Measurements from ENCODE around the gene CCNG2.

DNA sequence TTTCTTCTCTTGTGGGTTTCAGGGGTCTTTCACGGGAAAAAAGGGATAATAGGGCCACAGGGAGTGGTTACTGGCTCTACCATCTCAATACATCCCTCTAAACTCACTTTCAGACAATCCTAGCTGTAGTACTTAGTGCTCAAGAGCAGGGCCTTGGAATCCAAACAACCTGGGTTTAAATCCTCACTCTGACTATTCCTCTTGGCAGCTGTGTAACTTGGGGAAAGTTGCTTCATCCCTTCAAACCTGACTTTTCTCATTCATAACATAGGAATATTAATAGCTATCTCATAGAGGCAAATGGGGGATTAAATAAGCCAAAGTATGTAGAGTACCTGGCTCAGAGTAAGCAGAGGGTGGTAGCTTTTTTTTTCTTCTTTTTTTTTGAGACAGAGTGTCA, 32.4 kb downstream of the CCNG2 start:
- TF ChIP-seq EZH2phosphoT487 (conservative IDR thresholded peaks at IDR 0.05; ENCODE audit: low read length): no peak
- TF ChIP-seq, protein P1, sequence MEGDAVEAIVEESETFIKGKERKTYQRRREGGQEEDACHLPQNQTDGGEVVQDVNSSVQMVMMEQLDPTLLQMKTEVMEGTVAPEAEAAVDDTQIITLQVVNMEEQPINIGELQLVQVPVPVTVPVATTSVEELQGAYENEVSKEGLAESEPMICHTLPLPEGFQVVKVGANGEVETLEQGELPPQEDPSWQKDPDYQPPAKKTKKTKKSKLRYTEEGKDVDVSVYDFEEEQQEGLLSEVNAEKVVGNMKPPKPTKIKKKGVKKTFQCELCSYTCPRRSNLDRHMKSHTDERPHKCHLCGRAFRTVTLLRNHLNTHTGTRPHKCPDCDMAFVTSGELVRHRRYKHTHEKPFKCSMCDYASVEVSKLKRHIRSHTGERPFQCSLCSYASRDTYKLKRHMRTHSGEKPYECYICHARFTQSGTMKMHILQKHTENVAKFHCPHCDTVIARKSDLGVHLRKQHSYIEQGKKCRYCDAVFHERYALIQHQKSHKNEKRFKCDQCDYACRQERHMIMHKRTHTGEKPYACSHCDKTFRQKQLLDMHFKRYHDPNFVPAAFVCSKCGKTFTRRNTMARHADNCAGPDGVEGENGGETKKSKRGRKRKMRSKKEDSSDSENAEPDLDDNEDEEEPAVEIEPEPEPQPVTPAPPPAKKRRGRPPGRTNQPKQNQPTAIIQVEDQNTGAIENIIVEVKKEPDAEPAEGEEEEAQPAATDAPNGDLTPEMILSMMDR (IDR thresholded peaks at IDR 0.05; ENCODE audit: insufficient read depth, low read length, poor library complexity, severe bottlenecking): no peak
